HG02973 (cell line): ENCODE data around the gene ZNF76.
A peak's percentile ranks its signal among the peaks of the same experiment; 100 is the strongest.

Source experiments
- ATAC-seq: cut with Tn5 transposase; IDR thresholded peaks from one replicate; pipeline ENCODE4 v1.9.1; 2021; ENCODE audit warnings: moderate library complexity; ENCODE audit not compliant: unreplicated experiment

ZNF76 gene

GRCh38 chr6:35236223-35236622 is 23.3 kb upstream of the ZNF76 start:
- ATAC-seq = no peak

DNA sequence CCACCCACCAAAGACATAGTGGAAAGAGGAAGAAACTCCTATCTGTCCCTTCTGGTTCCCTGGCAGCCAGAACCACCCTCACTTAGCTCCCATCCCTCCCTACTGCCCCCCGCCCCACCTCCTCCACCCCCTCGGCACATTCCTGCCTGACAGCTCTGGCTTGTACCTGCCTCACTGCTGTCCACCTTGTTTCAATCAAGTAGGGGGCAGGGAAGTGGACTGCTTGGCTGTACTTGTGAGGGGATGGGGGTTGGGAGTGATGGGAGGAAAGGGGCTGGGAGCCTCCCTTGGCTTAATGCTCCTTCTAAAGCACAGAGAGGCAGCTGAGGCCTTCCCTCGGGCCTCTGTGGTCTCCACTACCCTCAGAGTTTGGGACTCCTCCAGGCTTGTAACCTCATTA is 22.1 kb upstream of the ZNF76 start:
- ATAC-seq = no peak

- ATAC-seq = no peak
Observed at GRCh38 chr6:35238843-35239289, 20.7 kb upstream of the ZNF76 start.

GRCh38 chr6:35239581-35239980 is 20.0 kb upstream of the ZNF76 start:
- ATAC-seq = no peak

DNA sequence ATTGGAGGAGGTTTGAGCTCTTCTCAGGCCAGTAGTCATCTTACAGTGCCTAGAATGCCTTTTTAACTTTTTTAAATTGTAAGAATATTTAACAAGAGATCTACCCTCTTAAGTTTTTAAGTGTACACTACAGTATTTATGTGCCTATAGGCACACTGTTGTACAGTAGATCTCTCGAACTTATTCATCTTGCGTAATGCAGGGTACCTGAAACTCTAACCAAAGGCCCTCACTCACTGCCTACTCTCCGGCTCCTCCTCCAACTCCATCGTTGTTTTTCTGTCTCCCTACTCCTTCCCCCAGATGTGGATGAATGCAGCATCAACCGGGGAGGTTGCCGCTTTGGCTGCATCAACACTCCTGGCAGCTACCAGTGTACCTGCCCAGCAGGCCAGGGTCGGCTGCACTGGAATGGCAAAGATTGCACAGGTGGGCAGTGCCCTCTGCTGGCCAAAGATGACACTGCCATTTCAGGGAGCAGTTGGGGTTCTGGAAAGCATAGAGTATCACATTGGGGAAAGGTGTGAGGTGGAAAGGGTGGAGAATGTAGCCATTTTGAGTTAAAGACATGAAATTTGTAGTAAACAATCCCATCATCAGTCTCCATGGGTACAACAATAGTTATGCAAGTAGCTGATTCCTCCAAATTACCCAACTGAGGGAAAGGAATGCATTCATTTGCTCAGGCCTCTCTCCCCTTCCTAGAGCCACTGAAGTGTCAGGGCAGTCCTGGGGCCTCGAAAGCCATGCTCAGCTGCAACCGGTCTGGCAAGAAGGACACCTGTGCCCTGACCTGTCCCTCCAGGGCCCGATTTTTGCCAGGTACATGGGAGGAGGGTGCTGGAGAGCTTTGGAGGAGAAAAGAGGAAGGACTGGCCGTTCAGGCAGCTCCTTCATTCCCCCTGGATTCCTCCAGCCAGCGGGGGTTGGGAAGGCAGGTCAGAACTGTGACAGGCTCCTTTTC is 18.4 kb upstream of the ZNF76 start:
- no peak for ATAC-seq

- no peak for ATAC-seq
Observed at GRCh38 chr6:35242486-35242885, 17.0 kb upstream of the ZNF76 start.

GRCh38 chr6:35242906-35243305 is 16.6 kb upstream of the ZNF76 start:
- ATAC-seq = no peak

DNA sequence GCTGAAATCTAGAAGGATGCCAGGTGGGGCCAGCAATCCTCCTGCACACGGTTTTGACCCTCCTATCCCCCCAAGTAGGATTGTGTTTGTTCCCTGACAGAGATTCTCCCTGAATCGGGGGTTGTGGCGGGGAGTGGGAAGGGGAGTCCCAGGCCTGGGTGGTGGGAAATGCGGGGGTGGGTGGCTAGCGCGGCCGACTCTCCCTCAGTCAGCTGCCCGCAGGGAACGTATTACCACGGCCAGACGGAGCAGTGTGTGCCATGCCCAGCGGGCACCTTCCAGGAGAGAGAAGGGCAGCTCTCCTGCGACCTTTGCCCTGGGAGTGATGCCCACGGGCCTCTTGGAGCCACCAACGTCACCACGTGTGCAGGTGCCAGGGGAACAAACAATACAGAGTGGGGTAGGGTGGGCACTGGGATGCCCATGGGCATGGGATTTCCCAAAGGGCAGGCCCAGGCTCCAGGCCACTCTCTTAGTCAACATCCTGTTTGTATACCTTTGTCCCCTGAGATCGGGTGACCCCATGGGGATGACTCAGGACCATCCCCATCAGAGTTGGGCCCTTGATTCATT is 16.1 kb upstream of the ZNF76 start:
- no peak for ATAC-seq

- no peak for ATAC-seq
Observed at GRCh38 chr6:35244551-35244950, 15.0 kb upstream of the ZNF76 start.

- ATAC-seq = no peak
Observed at GRCh38 chr6:35247642-35248231, 11.8 kb upstream of the ZNF76 start.

DNA sequence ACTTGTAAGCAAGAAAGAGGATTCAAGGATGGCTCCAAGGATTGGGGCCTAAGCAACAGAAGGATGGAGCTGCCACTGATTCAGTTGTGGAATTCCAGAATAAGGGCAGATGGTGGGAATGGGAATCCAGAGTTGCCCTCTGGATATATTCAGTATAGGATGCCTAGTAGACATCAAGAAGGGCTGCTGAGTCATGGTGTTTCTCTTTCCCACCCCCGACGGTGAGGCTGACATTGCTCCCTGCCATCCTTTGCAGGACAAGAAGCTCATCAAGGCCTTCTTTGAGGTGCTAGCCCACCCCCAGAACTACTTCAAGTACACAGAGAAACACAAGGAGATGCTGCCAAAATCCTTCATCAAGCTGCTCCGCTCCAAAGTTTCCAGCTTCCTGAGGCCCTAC is 11.2 kb upstream of the ZNF76 start:
- ATAC-seq = no peak

GRCh38 chr6:35248965-35249364 is 10.6 kb upstream of the ZNF76 start:
- ATAC-seq = no peak

DNA sequence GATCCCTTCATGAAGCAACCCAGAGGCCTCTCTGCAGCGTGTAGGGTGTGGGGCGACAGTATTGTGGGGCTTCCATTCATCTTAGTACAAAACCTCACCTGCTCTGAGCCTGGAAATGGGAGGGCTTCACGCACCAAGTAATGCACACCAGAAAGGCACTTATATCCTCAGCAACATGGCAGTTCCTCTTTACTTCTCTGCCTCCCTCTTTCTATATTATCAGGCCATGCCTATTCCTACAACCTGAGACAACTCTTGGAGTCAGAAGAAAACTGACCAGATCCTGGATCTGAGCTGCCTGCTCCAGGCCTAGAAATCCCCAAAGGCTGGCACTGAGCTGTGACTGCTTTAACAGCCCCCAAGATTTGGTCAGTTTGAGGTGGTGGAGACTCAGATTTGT is 7.6 kb upstream of the ZNF76 start:
- ATAC-seq = no peak

GRCh38 chr6:35253249-35253648 is 6.3 kb upstream of the ZNF76 start:
- no peak for ATAC-seq

- no peak for ATAC-seq
Observed at GRCh38 chr6:35258336-35258735, 1.2 kb upstream of the ZNF76 start.

GRCh38 chr6:35258858-35259193 is 709 bp upstream of the ZNF76 start:
- ATAC-seq = peak; percentile 8

DNA sequence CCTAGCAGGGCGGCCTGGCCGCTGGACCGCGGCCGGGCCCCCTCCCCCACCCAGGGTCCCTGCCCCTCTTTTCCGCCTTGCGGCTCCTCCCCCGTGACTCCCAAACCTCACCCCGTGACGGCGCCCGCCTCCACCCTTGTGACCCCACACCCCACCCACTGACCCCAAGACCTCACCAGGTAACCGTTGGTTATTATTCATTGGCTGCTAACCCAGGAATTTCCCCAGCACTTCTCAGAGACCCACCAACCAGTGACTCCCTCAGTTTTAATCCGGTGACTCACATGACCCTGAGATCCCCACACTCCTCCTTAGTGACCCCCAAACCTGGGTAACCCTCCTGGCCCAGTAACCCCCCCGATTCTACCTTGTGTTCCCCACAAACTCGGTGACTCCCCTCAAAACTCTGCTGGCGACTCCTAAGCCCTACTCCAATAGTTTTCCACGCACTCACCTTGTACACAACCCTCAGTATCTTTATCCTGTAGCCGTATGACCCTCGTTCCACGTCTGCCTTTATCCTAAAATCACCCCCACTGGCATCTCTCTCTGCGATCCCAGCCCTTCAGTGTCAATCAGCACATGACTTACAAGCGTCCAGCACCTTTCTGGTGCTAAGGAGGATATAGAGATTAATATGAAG is 534 bp downstream of the ZNF76 start:
- peak; percentile 38 for ATAC-seq

DNA sequence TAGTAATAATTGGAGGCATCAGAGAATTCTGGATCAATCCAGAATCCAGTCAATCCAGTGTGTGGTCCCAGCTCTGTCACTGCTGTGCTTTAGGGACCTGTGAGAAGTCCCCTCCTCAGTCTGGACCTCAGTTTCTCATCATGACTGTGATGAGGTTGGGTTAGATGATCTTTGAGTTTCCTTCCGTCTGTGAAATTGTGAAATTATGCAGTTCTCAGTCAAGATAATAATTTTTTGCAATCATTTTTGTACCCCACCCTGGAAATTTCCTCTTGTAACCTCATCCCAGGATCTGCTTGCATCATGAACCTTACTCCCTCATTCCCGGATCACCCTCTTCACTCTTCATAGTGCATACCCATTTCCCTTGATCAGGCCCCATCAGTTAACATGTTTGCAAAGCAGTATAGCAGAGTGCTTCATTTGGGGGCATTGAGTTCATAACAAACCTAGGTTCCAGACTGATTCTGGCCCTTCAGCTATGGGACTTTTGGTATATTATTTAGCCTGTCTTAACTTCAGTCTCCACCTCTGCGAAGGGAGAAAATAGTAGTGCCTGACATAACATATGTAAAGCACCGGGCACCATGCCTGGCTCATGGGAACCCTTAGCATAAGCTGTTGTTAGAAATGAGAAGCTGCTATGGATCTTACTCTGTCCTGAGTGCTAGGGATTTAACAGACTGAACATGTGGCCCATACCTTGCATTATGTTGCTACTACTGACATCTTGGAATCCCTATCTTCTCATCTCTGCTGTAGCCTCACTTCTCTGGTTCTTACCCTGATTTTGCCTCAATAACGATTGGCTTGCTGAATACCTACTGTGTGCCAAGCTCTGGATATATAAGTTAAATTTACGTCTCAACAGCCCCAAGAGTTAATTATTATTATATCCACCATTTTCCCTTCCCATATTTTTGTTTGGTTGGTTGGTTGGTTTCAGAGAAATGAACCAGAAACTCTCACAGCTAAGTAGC is 1.3 kb downstream of the ZNF76 start:
- no peak for ATAC-seq

DNA sequence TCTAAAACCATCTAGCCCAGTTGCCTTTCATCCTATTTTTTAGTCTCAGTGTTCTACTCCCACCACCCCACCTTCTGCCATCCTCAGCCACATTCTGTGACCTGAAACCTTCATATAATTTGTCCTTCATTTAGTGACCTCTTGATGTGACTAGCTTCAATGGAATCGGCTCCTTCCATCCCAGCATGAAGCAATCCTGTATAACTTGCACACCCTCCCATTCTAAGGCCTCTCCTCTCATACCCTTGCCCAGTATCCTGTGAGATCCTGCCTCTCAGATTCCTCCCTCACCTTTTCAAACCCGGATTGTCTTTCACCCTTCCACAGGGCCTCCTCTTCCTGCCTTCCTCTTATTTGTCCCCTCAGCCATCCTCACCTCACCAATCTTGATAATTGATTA is 3.1 kb downstream of the ZNF76 start:
- ATAC-seq = no peak

DNA sequence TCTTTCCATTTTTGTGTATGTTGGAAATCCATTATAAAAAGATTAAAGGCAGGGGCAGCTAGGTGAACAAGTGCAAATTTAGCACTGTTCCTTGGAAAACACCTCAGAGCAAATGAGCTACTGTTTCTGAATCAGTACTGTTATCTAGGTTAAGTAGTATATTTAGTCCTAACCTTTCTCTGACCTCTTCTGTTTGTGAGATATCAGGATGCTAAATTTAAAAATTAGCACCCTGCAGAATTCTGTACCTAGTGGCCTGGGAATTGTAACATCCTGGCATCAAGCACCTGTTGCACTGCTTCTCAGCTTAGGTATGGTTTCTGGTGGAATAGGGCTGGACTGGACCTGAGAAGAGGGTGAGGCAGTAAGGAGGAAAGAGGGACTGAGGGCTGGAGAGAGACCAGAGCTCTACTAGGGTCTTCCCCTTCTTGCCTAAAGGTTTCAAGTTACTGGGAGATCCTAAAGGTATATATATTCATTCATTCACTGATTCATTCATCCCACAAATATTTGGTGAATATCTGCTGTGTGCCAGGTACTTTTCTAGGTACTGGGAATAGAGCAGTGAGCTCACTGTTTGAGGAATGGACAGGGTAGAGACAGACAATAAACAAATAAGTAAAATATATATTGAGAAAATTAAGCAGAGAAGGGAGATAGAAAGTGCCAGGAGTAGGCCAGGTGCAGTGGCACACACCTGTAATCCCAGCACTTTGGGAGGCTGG is 5.2 kb downstream of the ZNF76 start:
- ATAC-seq = no peak
